HEK293 (cell line): Measurements from ENCODE around the gene SLC31A1.

Experiments
- ATF2 ChIP-seq: fragments of 450-650 bp; formaldehyde crosslinking; IDR thresholded peaks from 2 replicates; pipeline ENCODE4 v1.5.1; 2016; ENCODE audit warnings: missing biosample characterization, missing genetic modification characterization, low read depth
- GFI1B ChIP-seq: fragments of 450-650 bp; formaldehyde crosslinking; IDR thresholded peaks from 2 replicates; pipeline ENCODE4 v1.5.1; 2016; ENCODE audit warnings: missing biosample characterization, missing genetic modification characterization
- GLI4 ChIP-seq: fragments of 450-650 bp; formaldehyde crosslinking; IDR thresholded peaks from 2 replicates; pipeline ENCODE4 v1.5.1; 2016; ENCODE audit warnings: missing biosample characterization, missing genetic modification characterization
- HOXD13 ChIP-seq: sonication (generic); formaldehyde crosslinking; IDR thresholded peaks from 2 replicates; pipeline ENCODE4 v1.8.0; 2022; ENCODE audit warnings: missing genetic modification reagents, borderline replicate concordance
- KLF10 ChIP-seq: fragments of 450-650 bp; IDR thresholded peaks from 2 replicates; pipeline ENCODE4 v1.5.1; 2018; ENCODE audit warnings: missing biosample characterization, mild to moderate bottlenecking, missing genetic modification characterization
- KLF17 ChIP-seq: fragments of 450-650 bp; formaldehyde crosslinking; IDR thresholded peaks from 2 replicates; pipeline ENCODE4 v1.5.1; 2016; ENCODE audit warnings: missing biosample characterization, missing genetic modification characterization
- OVOL3 ChIP-seq: fragments of 450-650 bp; formaldehyde crosslinking; IDR thresholded peaks from 2 replicates; pipeline ENCODE4 v1.5.1; 2016; ENCODE audit warnings: missing biosample characterization, missing genetic modification characterization
- PRDM4 ChIP-seq: fragments of 450-650 bp; formaldehyde crosslinking; IDR thresholded peaks from 2 replicates; pipeline ENCODE4 v1.5.1; 2017; ENCODE audit warnings: missing biosample characterization, missing genetic modification characterization
- PRDM6 ChIP-seq: fragments of 450-650 bp; formaldehyde crosslinking; IDR thresholded peaks from 2 replicates; pipeline ENCODE4 v1.5.1; 2017; ENCODE audit warnings: missing biosample characterization, missing genetic modification characterization
- REPIN1 ChIP-seq: fragments of 450-650 bp; formaldehyde crosslinking; IDR thresholded peaks from 2 replicates; pipeline ENCODE4 v1.5.1; 2017; ENCODE audit warnings: missing biosample characterization, missing genetic modification characterization, low read depth
- SP2 ChIP-seq: fragments of 450-650 bp; formaldehyde crosslinking; IDR thresholded peaks from 2 replicates; pipeline ENCODE4 v1.5.1; 2016; ENCODE audit warnings: missing biosample characterization, missing genetic modification characterization
- SP3 ChIP-seq: fragments of 450-650 bp; formaldehyde crosslinking; IDR thresholded peaks from 2 replicates; pipeline ENCODE4 v1.5.1; 2016; ENCODE audit warnings: missing biosample characterization, missing genetic modification characterization
- ZBTB20 ChIP-seq: fragments of 450-650 bp; formaldehyde crosslinking; IDR thresholded peaks from 2 replicates; pipeline ENCODE4 v1.5.1; 2016; ENCODE audit warnings: missing biosample characterization, missing genetic modification characterization
- ZBTB7A ChIP-seq: fragments of 450-650 bp; formaldehyde crosslinking; IDR thresholded peaks from 2 replicates; pipeline ENCODE4 v1.5.1; 2016; ENCODE audit warnings: low read depth, missing biosample characterization, missing genetic modification characterization
- ZNF157 ChIP-seq: fragments of 450-650 bp; formaldehyde crosslinking; IDR thresholded peaks from 2 replicates; pipeline ENCODE4 v1.5.1; 2016; ENCODE audit warnings: missing biosample characterization, missing genetic modification characterization
- ZNF19 ChIP-seq: fragments of 450-650 bp; formaldehyde crosslinking; IDR thresholded peaks from 2 replicates; pipeline ENCODE4; 2016; ENCODE audit warnings: missing biosample characterization, missing genetic modification characterization, low read depth
- ZNF2 ChIP-seq: fragments of 450-650 bp; formaldehyde crosslinking; IDR thresholded peaks from 2 replicates; pipeline ENCODE4 v1.5.1; 2016; ENCODE audit warnings: missing biosample characterization, missing genetic modification characterization
- ZNF302 ChIP-seq: fragments of 450-650 bp; formaldehyde crosslinking; IDR thresholded peaks from 2 replicates; pipeline ENCODE4 v1.5.1; 2016; ENCODE audit warnings: missing biosample characterization, missing genetic modification characterization, low read depth
- ZNF335 ChIP-seq: fragments of 450-650 bp; formaldehyde crosslinking; conservative IDR thresholded peaks from 2 replicates; pipeline ENCODE4 v1.5.1; 2016; ENCODE audit warnings: missing biosample characterization, missing genetic modification characterization
- ZNF341 ChIP-seq: fragments of 450-650 bp; formaldehyde crosslinking; IDR thresholded peaks from 2 replicates; pipeline ENCODE4; 2016; ENCODE audit warnings: low read depth, missing biosample characterization, missing genetic modification characterization
- ZNF423 ChIP-seq: fragments of 450-650 bp; formaldehyde crosslinking; IDR thresholded peaks from 2 replicates; pipeline ENCODE4 v1.5.1; 2016; ENCODE audit warnings: missing biosample characterization, missing genetic modification characterization
- ZNF473 ChIP-seq: fragments of 450-650 bp; formaldehyde crosslinking; IDR thresholded peaks from 2 replicates; pipeline ENCODE4 v1.5.1; 2017; ENCODE audit warnings: missing biosample characterization, missing genetic modification characterization
- ZNF529 ChIP-seq: fragments of 450-650 bp; formaldehyde crosslinking; IDR thresholded peaks from 2 replicates; pipeline ENCODE4 v1.5.1; 2017; ENCODE audit warnings: missing genetic modification characterization, missing biosample characterization; ENCODE audit not compliant: insufficient replicate concordance
- ZNF560 ChIP-seq: fragments of 450-650 bp; formaldehyde crosslinking; IDR thresholded peaks from 2 replicates; pipeline ENCODE4 v1.5.1; 2017; ENCODE audit warnings: missing biosample characterization, missing genetic modification characterization, borderline replicate concordance
- ZNF621 ChIP-seq: fragments of 450-650 bp; formaldehyde crosslinking; IDR thresholded peaks from 2 replicates; pipeline ENCODE4 v1.5.1; 2017; ENCODE audit warnings: missing biosample characterization, missing genetic modification characterization
- ZNF623 ChIP-seq: fragments of 450-650 bp; formaldehyde crosslinking; IDR thresholded peaks from 2 replicates; pipeline ENCODE4 v1.5.1; 2016; ENCODE audit warnings: missing biosample characterization, missing genetic modification characterization
- ZNF639 ChIP-seq: fragments of 450-650 bp; formaldehyde crosslinking; IDR thresholded peaks from 2 replicates; pipeline ENCODE4 v1.5.1; 2016; ENCODE audit warnings: missing biosample characterization, missing genetic modification characterization
- ZNF670 ChIP-seq: fragments of 450-650 bp; formaldehyde crosslinking; IDR thresholded peaks from 2 replicates; pipeline ENCODE4 v1.5.1; 2016; ENCODE audit warnings: missing biosample characterization, missing genetic modification characterization, low read depth
- ZNF768 ChIP-seq: fragments of 450-650 bp; formaldehyde crosslinking; IDR thresholded peaks from 2 replicates; pipeline ENCODE4 v1.5.1; 2018; ENCODE audit warnings: missing biosample characterization, mild to moderate bottlenecking, missing genetic modification characterization
- ZNF837 ChIP-seq: fragments of 450-650 bp; formaldehyde crosslinking; IDR thresholded peaks from 2 replicates; pipeline ENCODE4 v1.5.1; 2016; ENCODE audit warnings: missing biosample characterization, missing genetic modification characterization
- ZSCAN30 ChIP-seq: fragments of 450-650 bp; IDR thresholded peaks from 2 replicates; pipeline ENCODE4 v1.5.1; 2018; ENCODE audit warnings: missing biosample characterization, mild to moderate bottlenecking, missing genetic modification characterization, moderate library complexity
- ZSCAN4 ChIP-seq: fragments of 450-650 bp; formaldehyde crosslinking; IDR thresholded peaks from 2 replicates; pipeline ENCODE4 v1.5.1; 2017; ENCODE audit warnings: missing biosample characterization, missing genetic modification characterization

SLC31A1 gene

GRCh38 chr9:113221003-113221799, at the start of gene SLC31A1, which contains the start of gene FKBP15 (continued):
- TF ChIP-seq OVOL3 (no peak), HOXD13 (CRISPR knock-in tag) (no peak), ZNF341 (tag by site-specific recombination) (peak; percentile 75), ZNF837 (tag by site-specific recombination) (no peak), ZNF639 (no peak), ZNF19 (no peak), ZNF157 (tag by site-specific recombination) (no peak), ZNF560 (tag by site-specific recombination) (no peak), ZNF2 (tag by site-specific recombination) (peak; percentile 69), ZBTB20 (peak; percentile 86), ZSCAN30 (tag by site-specific recombination) (peak; percentile 16; the same call in 1 of the 2 replicates), ZSCAN4 (no peak), ZNF621 (tag by site-specific recombination) (no peak), GFI1B (tag by site-specific recombination) (no peak), ZBTB7A (no peak), ZNF529 (tag by site-specific recombination) (no peak), REPIN1 (tag by site-specific recombination) (no peak), ATF2 (peak; percentile 97), GLI4 (tag by site-specific recombination) (no peak), ZNF768 (tag by site-specific recombination) (no peak), ZNF335 (tag by site-specific recombination) (peak; percentile 69), ZNF670 (tag by site-specific recombination) (no peak), ZNF473 (tag by site-specific recombination) (no peak), KLF17 (tag by site-specific recombination) (0 out of 2 replicates have a peak, but pooled peaks have one; percentile 17), SP2 (peak; percentile 95), PRDM4 (no peak), ZNF302 (tag by site-specific recombination) (no peak), SP3 (tag by site-specific recombination) (peak; percentile 89), ZNF623 (tag by site-specific recombination) (no peak), PRDM6 (no peak), ZNF423 (no peak), KLF10 (tag by site-specific recombination) (peak; percentile 45; the same call in 1 of the 2 replicates)
